MCF 10A (cell line): ENCODE results near the gene MIF. TPM values are rescaled to one million over a fixed set of nuclear protein-coding genes. Genes with fewer than 3 reads are reported as not detected.
"Not testable (repeated sequence)": the region's sequence is repeated elsewhere in the genome, so short reads cannot be mapped to it uniquely, and the experiment has no call there.

ENCODE experiments used
- BruUV-seq: library from RNA; stranded (reverse); fragments of 400-500 nt; replicated peaks from 2 replicates; lab custom pipeline; 2021; lab: Mats Ljungman, UMichigan
- CTCF ChIA-PET: fragments of 300-600 bp; sonication (Branson Sonifier 250); formaldehyde crosslinking; extraction: SDS; loops from one replicate; lab custom pipeline; 2021; ENCODE audit warnings: antibody characterized with exemption, inconsistent platforms; lab: Yijun Ruan, JAX
- POLR2A ChIA-PET: fragments of 300-600, 350-650 bp; sonication (Branson Sonifier 250); formaldehyde crosslinking; extraction: SDS; loops from one replicate; lab custom pipeline; 2020; ENCODE audit warnings: antibody characterized with exemption, inconsistent platforms; lab: Yijun Ruan, JAX
- DNase-seq: peaks from one replicate; pipeline ENCODE4 v3.0.0-alpha.2; 2018; ENCODE audit not compliant: unreplicated experiment
- H3K27ac Mint-ChIP-seq: one replicate; pipeline ENCODE4 v1.8.0; 2022; ENCODE audit warnings: mild to moderate bottlenecking, low read depth, mixed read lengths; ENCODE audit not compliant: unreplicated experiment
- H3K27me3 Mint-ChIP-seq: one replicate; pipeline ENCODE4 v1.8.0; 2022; ENCODE audit warnings: mixed read lengths; ENCODE audit not compliant: insufficient read depth, unreplicated experiment
- H3K36me3 Mint-ChIP-seq: one replicate; pipeline ENCODE4 v1.8.0; 2022; ENCODE audit warnings: mild to moderate bottlenecking, moderate library complexity, mixed read lengths; ENCODE audit not compliant: insufficient read depth, unreplicated experiment
- H3K4me1 Mint-ChIP-seq: one replicate; pipeline ENCODE4 v1.8.0; 2022; ENCODE audit warnings: mixed read lengths; ENCODE audit not compliant: insufficient read depth, unreplicated experiment
- H3K4me3 Mint-ChIP-seq: one replicate; pipeline ENCODE4 v1.8.0; 2022; ENCODE audit warnings: mild to moderate bottlenecking, moderate library complexity, mixed read lengths; ENCODE audit not compliant: unreplicated experiment
- H3K9me3 Mint-ChIP-seq: one replicate; pipeline ENCODE4 v1.8.0; 2022; ENCODE audit warnings: mixed read lengths; ENCODE audit not compliant: unreplicated experiment
- intact Hi-C: fragments of 100-400 bp; cut with micrococcal nuclease; formaldehyde crosslinking; loops from 2 replicates; pipeline ENCODE4 v1.14.1; 2022
- total RNA-seq: library from RNA; stranded (reverse); gene quantifications from 2 replicates; pipeline ENCODE4 v1.2.3, GENCODE V29; 2022
- TF ChIP-seq, protein P1 (sequence below): fragments of 200-600 bp; IDR thresholded peaks from one replicate; pipeline ENCODE4 v1.8.0; 2022; ENCODE audit warnings: antibody characterized with exemption, mild to moderate bottlenecking; ENCODE audit not compliant: unreplicated experiment

The MIF gene
- total RNA-seq, 1 experiment from 2014 or later = 1,126 TPM

- H3K9me3 Mint-ChIP-seq = no peaks in the 10 kb centered on the region
- no TSS peak for BruUV-seq
- no peaks in the 10 kb centered on the region for H3K27me3 Mint-ChIP-seq
- DNase-seq = no peak
- H3K4me1 Mint-ChIP-seq = peaks cover 7% of the 10 kb centered on the region
- TF ChIP-seq, protein P1, sequence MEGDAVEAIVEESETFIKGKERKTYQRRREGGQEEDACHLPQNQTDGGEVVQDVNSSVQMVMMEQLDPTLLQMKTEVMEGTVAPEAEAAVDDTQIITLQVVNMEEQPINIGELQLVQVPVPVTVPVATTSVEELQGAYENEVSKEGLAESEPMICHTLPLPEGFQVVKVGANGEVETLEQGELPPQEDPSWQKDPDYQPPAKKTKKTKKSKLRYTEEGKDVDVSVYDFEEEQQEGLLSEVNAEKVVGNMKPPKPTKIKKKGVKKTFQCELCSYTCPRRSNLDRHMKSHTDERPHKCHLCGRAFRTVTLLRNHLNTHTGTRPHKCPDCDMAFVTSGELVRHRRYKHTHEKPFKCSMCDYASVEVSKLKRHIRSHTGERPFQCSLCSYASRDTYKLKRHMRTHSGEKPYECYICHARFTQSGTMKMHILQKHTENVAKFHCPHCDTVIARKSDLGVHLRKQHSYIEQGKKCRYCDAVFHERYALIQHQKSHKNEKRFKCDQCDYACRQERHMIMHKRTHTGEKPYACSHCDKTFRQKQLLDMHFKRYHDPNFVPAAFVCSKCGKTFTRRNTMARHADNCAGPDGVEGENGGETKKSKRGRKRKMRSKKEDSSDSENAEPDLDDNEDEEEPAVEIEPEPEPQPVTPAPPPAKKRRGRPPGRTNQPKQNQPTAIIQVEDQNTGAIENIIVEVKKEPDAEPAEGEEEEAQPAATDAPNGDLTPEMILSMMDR = no peak
- intact Hi-C loops = no loop called here
- H3K27ac Mint-ChIP-seq = no peak overlapping the region
- ChIA-PET CTCF (interaction anchor here (0.7 kb wide), 1 partner anchor 50 kb away, joined by 3 read pairs; no protein-coding TSS in a partner anchor), POLR2A (interaction anchor here (1.1 to 3.2 kb wide), 3 partner anchors 10 to 55 kb away, joined by 3 to 59 read pairs (median 47); partner anchors contain the start of genes MIF and SLC2A11)
- no peak overlapping the region for H3K4me3 Mint-ChIP-seq
- H3K36me3 Mint-ChIP-seq = no peaks in the 10 kb centered on the region
Observed at GRCh38 chr22:23912293-23912903, 18.2 kb downstream of the MIF start.

GRCh38 chr22:23913306-23913660 lies 19.1 kb downstream of the MIF start:
- peak overlapping the region; percentile 91 for H3K27ac Mint-ChIP-seq
- TF ChIP-seq, protein P1 = no peak
- H3K27me3 Mint-ChIP-seq = no peaks in the 10 kb centered on the region
- H3K9me3 Mint-ChIP-seq = no peaks in the 10 kb centered on the region
- BruUV-seq = no TSS peak
- no peaks in the 10 kb centered on the region for H3K36me3 Mint-ChIP-seq
- ChIA-PET POLR2A (interaction anchor here (0.7 to 3.2 kb wide), 10 partner anchors 11 to 146 kb away, joined by 3 to 59 read pairs (median 6); partner anchors contain the start of genes MIF and SLC2A11), CTCF (interaction anchor here (0.7 to 1.1 kb wide), 2 partner anchors 10 to 16 kb away, joined by 3 to 4 read pairs; no protein-coding TSS in a partner anchor)
- no peak for DNase-seq
- H3K4me3 Mint-ChIP-seq = peak overlapping the region; percentile 79
- peaks cover 7% of the 10 kb centered on the region for H3K4me1 Mint-ChIP-seq
- intact Hi-C loops = no loop called here

- ChIA-PET CTCF (interaction anchor here (0.7 to 1.1 kb wide), 2 partner anchors 11 to 17 kb away, joined by 3 to 4 read pairs; no protein-coding TSS in a partner anchor), POLR2A (interaction anchor here (0.6 to 3.2 kb wide), 12 partner anchors 11 to 334 kb away, joined by 3 to 59 read pairs (median 4); partner anchors contain the start of genes MIF and SLC2A11)
- Mint-ChIP-seq H3K4me3 (peak overlapping the region; percentile 79), H3K4me1 (peaks cover 7% of the 10 kb centered on the region), H3K9me3 (no peaks in the 10 kb centered on the region), H3K36me3 (no peaks in the 10 kb centered on the region), H3K27me3 (no peaks in the 10 kb centered on the region), H3K27ac (peak overlapping the region; percentile 91)
- intact Hi-C loops = loop anchor here (2.0 kb wide), 1 partner anchor 19 kb away; the partner anchor contains the start of gene MIF
- TF ChIP-seq, protein P1 = no peak
- BruUV-seq = no TSS peak
- peak; percentile 99 for DNase-seq
Observed at GRCh38 chr22:23913661-23914353, 19.6 kb downstream of the MIF start.

DNA sequence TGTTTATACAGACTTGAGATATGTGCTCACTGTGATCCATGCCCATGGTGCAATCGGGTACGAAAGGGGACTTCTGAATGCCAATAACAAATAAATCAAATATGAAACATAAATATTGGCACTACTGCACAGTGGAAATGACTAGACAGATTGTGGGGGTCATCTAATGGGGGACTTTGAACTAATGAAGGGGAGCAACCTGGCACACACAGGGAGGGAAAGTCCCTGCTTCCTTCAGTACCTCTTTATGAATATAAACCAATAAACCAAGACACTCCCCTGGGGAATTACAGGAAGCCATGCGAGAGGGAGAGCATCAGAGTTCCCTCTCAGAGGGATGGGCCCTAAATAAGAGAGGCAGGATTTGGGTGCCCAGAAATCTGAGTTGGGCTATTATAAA lies 21.1 kb downstream of the MIF start:
- BruUV-seq = no TSS peak
- TF ChIP-seq, protein P1 = no peak
- ChIA-PET POLR2A (interaction anchor here (0.6 kb wide), 1 partner anchor 21 kb away, joined by 4 read pairs; the partner anchor contains the start of gene MIF), CTCF (interaction anchor here (0.6 kb wide), 1 partner anchor 50 kb away, joined by 3 read pairs; no protein-coding TSS in a partner anchor)
- H3K36me3 Mint-ChIP-seq = no peaks in the 10 kb centered on the region
- H3K9me3 Mint-ChIP-seq = no peaks in the 10 kb centered on the region
- H3K27me3 Mint-ChIP-seq = no peaks in the 10 kb centered on the region
- DNase-seq = no peak
- intact Hi-C loops = loop anchor here (2.0 kb wide), 1 partner anchor 20 kb away; the partner anchor contains the start of gene MIF
- H3K4me1 Mint-ChIP-seq = peaks cover 7% of the 10 kb centered on the region
- H3K27ac Mint-ChIP-seq = no peak overlapping the region
- H3K4me3 Mint-ChIP-seq = no peak overlapping the region

GRCh38 chr22:23920267-23920611 lies 26.1 kb downstream of the MIF start:
- POLR2A ChIA-PET = interaction anchor here (1.1 kb wide), 2 partner anchors 18 to 152 kb away, joined by 3 to 6 read pairs; partner anchors contain the start of gene CHCHD10
- DNase-seq, H3K9me3 Mint-ChIP-seq, H3K36me3 Mint-ChIP-seq, BruUV-seq, H3K4me1 Mint-ChIP-seq, H3K4me3 Mint-ChIP-seq, intact Hi-C loops, H3K27ac Mint-ChIP-seq, H3K27me3 Mint-ChIP-seq: not testable (repeated sequence)
- CTCF ChIA-PET = interaction anchor here (0.6 to 1.1 kb wide), 3 partner anchors 27 to 330 kb away, joined by 3 to 4 read pairs (median 3); no protein-coding TSS in a partner anchor
